Sigmoid colon (tissue), 4 donors: Measurements from ENCODE around the gene BMPER.

Experiments
- EP300 ChIP-seq, 4 donors: sonication (generic); formaldehyde crosslinking; IDR thresholded peaks; one replicate each; pipeline ENCODE4 v1.6.1; 2017; ENCODE audit warnings: antibody characterized with exemption in 4 of 4
- POLR2A ChIP-seq, 2 donors: fragments of 450-650 bp; IDR thresholded peaks; one replicate each; pipeline ENCODE4 v1.6.1; 2016; ENCODE audit warnings: antibody characterized with exemption in 2 of 2, mild to moderate bottlenecking in 2 of 2, moderate library complexity in 2 of 2
- POLR2AphosphoS5 ChIP-seq, 4 donors: sonication (generic); formaldehyde crosslinking; IDR thresholded peaks; one replicate each; pipeline ENCODE4 v1.6.1; 2017; ENCODE audit warnings: antibody characterized with exemption in 4 of 4
- TF ChIP-seq, protein P1 (sequence below), 4 experiments: fragments of 450-650 bp in 3 of 4; fragments of 200-600 bp in 1 of 4; IDR thresholded peaks; one replicate each; pipeline ENCODE4 v1.5.1; 2016 to 2019; ENCODE audit warnings: antibody characterized with exemption in 4 of 4, mild to moderate bottlenecking in 3 of 4, moderate library complexity in 2 of 4

DNA sequence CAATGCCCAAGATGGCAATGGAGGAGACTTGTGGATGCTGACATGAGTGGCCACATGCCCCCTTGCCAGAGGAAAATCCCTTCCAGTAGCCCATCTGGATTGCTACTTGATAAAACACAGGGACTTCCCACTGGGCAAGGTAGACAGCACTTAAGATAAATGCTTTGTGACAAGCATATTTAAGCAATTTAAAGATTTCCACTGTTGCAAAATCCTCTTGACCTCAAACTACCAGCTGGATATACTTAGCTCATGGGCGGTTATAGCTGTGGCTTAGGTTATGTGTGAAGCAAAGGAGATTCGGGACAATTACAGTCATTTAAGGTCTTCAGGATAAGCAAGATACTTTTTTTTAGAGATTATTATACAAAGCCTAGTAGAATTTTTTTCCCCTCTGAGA is 238.1 kb downstream of the BMPER start:
- no peak for TF ChIP-seq POLR2AphosphoS5 (IDR thresholded peaks at IDR 0.05)
- TF ChIP-seq POLR2A (IDR thresholded peaks at IDR 0.05), result no peak
- TF ChIP-seq, protein P1, sequence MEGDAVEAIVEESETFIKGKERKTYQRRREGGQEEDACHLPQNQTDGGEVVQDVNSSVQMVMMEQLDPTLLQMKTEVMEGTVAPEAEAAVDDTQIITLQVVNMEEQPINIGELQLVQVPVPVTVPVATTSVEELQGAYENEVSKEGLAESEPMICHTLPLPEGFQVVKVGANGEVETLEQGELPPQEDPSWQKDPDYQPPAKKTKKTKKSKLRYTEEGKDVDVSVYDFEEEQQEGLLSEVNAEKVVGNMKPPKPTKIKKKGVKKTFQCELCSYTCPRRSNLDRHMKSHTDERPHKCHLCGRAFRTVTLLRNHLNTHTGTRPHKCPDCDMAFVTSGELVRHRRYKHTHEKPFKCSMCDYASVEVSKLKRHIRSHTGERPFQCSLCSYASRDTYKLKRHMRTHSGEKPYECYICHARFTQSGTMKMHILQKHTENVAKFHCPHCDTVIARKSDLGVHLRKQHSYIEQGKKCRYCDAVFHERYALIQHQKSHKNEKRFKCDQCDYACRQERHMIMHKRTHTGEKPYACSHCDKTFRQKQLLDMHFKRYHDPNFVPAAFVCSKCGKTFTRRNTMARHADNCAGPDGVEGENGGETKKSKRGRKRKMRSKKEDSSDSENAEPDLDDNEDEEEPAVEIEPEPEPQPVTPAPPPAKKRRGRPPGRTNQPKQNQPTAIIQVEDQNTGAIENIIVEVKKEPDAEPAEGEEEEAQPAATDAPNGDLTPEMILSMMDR (IDR thresholded peaks at IDR 0.05), result no peak
- TF ChIP-seq EP300 (IDR thresholded peaks at IDR 0.05), result no peak
